HL-60 (cell line): ENCODE results near the gene CBR3.

Experiments
- GABPA ChIP-seq: IDR thresholded peaks from 2 replicates; pipeline ENCODE4 v1.6.1; 2012; ENCODE audit warnings: low read depth
- POLR2AphosphoS5 ChIP-seq: IDR thresholded peaks from 2 replicates; pipeline ENCODE4 v1.6.1; 2012; ENCODE audit warnings: low read depth
- REST ChIP-seq: IDR thresholded peaks from 2 replicates; pipeline ENCODE4 v1.6.1; 2012; ENCODE audit warnings: low read depth; ENCODE audit not compliant: insufficient replicate concordance
- SPI1 ChIP-seq: IDR thresholded peaks from 2 replicates; pipeline ENCODE4 v1.6.1; 2012; ENCODE audit warnings: low read depth, mild to moderate bottlenecking, borderline replicate concordance
- TF ChIP-seq, protein P1 (sequence below): IDR thresholded peaks from one replicate; pipeline ENCODE4 v1.5.1; 2011; ENCODE audit warnings: low read length, control low read depth, inconsistent platforms; ENCODE audit not compliant: insufficient read depth

DNA sequence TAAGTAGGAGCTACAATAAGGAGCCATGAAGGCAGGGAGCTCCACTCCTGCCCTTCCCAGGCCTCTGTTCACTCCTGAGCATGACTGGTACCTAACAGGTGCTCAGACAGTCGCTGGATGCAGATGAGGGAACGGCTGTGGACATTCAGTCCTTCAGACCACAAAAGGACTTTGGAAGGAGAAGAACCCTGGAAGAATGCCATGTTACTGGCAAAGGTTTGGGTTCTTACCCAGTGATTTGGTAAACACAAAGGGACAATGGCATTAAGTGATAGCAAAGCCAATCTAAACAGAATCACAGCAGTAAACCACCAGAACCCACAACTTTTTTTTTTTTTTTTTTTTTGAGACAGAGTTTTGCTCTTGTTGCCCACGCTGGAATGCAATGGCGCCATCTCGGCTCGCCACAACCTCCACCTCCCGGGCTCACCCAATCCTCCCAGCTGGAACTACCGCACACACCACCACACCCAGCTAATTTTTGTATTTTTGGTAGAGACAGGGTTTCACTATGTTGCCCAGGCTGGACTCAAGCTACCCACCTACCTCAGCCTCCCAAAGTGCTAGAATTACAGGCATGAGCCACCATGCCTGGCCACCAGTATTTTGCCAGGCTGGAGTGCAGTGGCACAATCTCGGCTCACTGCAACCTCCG lies 7.5 kb upstream of the CBR3 start:
- TF ChIP-seq, protein P1, sequence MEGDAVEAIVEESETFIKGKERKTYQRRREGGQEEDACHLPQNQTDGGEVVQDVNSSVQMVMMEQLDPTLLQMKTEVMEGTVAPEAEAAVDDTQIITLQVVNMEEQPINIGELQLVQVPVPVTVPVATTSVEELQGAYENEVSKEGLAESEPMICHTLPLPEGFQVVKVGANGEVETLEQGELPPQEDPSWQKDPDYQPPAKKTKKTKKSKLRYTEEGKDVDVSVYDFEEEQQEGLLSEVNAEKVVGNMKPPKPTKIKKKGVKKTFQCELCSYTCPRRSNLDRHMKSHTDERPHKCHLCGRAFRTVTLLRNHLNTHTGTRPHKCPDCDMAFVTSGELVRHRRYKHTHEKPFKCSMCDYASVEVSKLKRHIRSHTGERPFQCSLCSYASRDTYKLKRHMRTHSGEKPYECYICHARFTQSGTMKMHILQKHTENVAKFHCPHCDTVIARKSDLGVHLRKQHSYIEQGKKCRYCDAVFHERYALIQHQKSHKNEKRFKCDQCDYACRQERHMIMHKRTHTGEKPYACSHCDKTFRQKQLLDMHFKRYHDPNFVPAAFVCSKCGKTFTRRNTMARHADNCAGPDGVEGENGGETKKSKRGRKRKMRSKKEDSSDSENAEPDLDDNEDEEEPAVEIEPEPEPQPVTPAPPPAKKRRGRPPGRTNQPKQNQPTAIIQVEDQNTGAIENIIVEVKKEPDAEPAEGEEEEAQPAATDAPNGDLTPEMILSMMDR, result no peak
- TF ChIP-seq SPI1 (no peak), POLR2AphosphoS5 (no peak), GABPA (no peak), REST (no peak)
